DMS153 treated with DMSO at 0.1 percent for 48 hours (cell line): ENCODE data around the gene OPA1.
A peak's percentile ranks its signal among the peaks of the same experiment; 100 is the strongest.

Source experiments
- DNase-seq: peaks from one replicate; lab custom pipeline; 2025; ENCODE audit not compliant: unreplicated experiment; lab: John Stamatoyannopoulos, UW

The OPA1 gene, protein sequence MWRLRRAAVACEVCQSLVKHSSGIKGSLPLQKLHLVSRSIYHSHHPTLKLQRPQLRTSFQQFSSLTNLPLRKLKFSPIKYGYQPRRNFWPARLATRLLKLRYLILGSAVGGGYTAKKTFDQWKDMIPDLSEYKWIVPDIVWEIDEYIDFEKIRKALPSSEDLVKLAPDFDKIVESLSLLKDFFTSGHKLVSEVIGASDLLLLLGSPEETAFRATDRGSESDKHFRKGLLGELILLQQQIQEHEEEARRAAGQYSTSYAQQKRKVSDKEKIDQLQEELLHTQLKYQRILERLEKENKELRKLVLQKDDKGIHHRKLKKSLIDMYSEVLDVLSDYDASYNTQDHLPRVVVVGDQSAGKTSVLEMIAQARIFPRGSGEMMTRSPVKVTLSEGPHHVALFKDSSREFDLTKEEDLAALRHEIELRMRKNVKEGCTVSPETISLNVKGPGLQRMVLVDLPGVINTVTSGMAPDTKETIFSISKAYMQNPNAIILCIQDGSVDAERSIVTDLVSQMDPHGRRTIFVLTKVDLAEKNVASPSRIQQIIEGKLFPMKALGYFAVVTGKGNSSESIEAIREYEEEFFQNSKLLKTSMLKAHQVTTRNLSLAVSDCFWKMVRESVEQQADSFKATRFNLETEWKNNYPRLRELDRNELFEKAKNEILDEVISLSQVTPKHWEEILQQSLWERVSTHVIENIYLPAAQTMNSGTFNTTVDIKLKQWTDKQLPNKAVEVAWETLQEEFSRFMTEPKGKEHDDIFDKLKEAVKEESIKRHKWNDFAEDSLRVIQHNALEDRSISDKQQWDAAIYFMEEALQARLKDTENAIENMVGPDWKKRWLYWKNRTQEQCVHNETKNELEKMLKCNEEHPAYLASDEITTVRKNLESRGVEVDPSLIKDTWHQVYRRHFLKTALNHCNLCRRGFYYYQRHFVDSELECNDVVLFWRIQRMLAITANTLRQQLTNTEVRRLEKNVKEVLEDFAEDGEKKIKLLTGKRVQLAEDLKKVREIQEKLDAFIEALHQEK

DNA sequence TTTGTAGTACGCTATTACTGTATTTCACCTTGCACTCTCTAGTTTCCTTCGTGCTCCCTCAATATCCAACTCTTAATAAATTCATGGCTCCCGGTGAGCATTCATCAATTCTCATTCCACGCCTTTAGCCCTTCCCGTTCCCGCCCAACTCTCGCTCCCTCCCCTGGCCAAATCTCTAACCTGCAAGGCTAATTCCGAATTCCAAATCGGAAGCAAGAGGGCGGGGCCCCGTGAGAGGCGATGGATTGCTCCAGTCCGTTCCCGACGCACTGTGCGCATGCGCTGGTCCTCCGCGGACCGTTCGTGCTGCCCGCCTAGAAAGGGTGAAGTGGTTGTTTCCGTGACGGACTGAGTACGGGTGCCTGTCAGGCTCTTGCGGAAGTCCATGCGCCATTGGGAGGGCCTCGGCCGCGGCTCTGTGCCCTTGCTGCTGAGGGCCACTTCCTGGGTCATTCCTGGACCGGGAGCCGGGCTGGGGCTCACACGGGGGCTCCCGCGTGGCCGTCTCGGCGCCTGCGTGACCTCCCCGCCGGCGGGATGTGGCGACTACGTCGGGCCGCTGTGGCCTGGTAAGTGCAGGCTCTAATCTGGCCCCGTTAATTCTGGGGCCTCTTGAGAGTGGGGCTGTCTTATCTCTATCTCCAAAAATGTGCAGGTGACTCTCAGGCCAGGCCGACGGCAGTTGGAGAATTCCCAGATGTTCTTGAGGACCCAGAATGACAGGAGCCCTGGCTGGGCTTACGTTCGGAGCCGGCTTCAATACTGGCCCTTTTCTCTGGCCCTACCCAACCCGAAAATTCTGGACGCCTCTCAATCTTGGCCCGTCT, at the start of gene OPA1:
OPA1 (plus strand) TSS at position 368 of the 827 bp plus-strand sequence; CDS start at position 538, 170 bp downstream.
- peak; percentile 97 for DNase-seq

DNA sequence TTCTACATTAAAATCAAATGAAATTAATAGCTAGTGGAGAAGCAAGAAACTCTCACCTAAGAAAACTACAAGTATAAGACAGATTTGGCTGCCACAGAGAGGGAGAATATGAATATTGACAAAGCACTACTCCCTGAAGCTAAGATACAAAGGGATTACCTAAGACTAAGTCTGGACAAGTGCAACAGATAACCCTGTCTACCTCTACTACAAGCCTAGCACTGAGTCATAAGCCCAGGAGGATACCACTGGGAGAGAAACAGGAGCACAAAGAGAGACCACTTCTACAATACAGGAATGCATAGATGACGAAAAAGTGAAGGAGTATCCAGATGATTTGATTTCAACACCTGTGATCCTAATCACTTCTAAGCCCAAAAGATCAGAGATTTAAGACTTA, 48.7 kb upstream of the OPA1 start:
- DNase-seq: no peak

DNA sequence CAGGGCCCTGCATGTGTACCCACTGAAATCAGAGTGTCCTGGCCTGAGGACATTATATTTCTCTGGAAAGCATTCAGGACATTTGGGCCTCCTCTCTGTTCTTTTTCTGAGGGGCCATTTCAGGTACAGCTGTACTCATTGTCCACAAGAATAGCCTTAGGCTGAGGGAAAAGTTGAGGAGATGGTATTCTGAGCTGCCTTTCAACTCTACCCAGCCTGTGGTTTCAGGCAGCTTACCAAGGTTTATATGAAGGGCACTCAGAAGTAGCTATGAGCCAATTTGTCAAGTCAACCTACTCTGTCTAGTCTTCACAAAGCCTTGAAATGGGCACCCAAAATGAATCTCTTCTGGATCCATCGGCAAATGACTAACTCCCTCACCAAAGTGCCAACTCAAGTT, 47.7 kb upstream of the OPA1 start:
- DNase-seq: no peak

DNA sequence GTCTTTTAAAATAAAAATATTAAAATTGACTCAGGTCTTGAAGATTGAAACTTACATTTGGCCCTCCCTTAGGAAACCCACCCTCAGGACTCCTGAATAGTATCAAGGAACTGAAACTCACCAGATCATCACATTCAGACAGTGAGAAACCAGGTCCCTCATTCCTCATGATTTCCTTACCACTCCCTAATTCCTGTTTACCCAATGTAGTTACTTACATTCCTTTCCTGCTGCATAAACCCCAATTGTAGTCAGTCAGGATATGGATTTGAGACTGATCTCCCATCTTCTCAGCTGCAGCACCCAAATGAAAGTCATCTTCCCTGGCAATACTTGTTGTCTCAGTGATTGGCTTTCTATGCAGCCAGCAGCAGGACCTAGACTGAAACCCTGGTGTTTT, 46.9 kb upstream of the OPA1 start:
- DNase-seq: no peak

DNA sequence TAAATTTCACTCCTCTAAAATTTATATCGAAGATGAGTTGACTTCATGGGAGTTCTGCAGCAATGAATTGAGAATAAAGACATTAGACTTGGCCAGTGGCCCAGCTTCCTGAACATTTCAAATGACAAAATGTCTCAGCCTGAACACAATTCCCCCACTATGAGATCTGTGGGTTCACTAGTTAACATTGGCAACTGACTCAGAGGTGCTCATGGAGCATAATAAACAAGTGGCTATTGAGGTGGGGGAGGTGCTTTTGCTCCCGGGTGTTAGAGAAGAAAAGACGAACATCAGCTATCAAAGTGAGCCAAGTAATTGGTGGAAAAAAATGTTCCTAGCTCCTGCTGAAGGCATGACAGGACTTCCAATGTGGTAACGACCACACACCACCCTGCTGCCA, 44.6 kb upstream of the OPA1 start:
- no peak for DNase-seq

DNA sequence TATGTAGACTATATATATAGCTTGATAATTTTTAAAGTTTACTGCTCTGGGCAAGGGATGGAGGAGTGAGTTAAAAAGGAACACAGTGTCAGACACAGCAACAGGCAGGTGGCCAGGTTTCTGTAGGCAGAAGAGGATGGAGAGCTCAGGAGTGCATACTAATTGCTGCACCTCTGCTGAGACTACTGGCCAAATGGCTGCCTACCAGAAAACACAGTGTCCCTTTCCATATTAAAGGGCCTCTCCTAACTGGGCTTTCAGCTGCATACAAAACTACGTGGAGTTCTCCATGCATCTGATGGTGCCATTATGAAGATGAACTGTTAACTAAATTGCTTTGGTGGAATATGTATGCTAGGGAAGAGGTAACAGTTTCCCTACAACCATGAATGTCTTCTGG, 40.1 kb upstream of the OPA1 start:
- no peak for DNase-seq

DNA sequence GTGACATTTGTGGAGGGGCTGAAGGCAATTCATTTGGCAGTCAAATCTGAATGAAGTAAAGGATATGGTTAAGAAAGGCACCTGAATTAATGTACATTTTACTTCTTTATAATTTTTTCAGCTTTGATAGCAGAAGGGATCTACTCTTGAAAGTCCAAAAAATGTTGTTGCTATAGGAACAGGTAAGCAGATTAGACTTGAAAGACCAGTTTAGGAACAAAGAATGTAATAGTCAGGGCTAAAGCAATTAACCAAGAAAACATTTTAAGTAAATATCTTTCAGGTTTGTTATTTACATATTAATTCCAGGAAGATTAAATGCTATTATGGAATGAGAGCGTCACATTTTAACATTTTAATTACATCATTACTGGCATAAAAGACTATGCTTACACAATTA, 39.4 kb upstream of the OPA1 start:
- DNase-seq: no peak

DNA sequence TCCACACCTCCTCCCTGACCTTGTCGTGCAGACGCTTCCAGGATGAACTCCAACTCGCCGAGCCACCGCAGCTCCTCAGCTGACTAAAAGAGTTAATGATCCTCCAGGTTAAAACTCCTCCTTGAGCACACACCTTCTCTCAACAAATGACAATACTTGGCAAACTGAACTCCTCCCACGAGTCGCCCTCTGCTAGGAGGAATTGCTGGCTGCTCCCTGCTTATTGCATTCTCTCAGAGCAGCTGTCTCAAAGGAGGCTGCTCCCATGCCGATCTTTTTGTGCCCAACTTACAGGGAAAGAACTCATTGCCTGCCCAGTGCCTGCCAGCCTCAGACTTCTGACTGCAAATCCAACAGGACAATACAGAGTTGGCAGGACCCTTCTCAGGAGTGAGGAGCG, 38.2 kb upstream of the OPA1 start, which contains the start of gene ATP13A4:
ATP13A4 (minus strand) TSS at position 85 of the 400 bp plus-strand sequence. CDS start 96 bp downstream, outside the sequence.
- DNase-seq: no peak

DNA sequence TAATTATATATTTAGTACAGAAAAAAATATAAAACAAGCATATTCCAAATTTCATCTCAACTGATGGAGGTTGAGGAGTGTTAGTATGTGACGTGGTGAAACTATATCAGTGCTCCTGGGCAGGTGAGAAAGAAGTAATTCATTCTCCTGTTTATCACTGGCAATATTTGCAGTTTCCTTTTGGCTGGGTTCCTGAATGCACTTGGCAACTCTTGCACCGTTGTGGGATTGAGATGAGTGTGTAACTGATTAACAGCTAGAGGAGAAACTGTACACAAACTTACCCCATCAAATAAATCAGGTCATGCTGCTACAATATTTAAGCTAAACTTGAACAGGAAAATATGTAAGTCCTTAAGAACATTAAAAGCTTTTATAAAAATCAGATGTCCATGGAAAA, 36.2 kb upstream of the OPA1 start:
- no peak for DNase-seq

DNA sequence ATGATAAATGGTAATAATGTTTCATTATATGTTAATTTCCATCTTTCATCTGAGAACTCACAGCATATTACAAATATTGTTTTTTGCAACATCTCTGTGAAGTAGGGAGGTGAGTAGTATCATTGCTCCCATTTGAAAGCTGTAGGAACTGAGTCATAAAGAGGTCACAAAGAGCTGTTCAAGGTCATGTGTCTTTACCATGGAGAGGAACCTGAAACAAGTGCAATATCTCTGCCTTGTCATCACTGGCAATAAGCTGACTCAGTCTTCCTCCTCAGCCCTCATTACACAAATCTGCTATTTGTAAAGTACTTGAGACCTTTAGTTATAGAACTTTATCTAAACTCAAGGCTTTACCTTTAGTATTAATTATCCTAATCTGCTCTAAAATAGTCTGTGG, 33.9 kb upstream of the OPA1 start:
- DNase-seq: no peak

DNA sequence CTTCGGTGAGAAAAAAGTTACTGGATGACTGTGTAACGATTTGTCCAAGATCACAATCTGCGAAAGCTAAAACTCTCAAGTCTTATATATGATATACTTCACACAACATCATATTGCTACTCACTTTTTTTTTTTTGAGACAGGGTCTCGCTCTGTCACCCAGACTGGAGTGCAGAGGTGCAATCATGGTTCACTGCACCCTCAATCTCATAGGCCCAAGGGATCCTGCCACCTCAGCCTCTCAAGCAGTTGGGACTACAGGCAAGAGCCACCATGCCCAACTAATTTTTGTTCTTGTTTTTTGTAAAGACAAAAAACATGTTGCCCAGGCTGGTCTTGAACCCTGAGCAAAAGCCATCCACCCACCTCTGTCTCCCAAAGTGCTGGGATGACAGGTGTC, 32.9 kb upstream of the OPA1 start:
- no peak for DNase-seq

DNA sequence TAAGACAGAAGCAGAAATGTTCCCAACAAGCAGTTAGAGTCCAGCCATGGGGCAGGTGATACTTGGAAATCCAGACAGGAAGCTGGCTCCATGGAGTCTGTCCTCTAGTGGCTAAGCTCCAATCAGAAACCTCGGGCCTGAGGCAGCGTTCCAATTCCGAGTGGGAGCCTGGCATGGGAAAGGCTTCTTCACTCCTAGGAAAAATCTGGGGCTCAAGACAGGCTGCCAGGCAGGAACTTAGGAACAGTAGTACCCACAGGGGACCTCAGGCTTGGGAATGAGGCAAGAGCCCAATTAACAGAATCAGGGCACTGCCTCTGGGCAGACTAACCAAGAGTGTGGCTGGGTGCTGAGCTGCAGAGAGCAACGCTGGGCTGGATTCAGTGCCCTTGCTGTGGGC, 32.1 kb upstream of the OPA1 start:
- no peak for DNase-seq

DNA sequence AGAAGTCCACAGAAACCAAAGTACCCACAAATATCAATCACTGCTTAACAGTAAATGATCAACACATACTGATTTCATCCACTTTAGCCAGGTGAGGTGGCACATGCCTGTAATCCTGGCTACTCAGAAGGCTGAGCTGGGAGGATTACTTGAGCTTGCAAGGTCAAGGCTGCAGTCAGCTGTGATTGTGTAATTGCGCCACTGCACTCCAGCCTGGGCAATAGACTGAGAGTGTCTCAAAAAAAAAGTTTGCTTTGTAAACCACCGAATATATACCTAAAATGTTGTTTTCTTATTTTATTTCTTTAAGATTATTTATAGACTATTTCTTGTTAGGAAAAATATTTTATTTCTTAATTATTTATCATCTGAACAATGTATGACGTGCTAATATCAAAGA, 29.6 kb upstream of the OPA1 start:
- no peak for DNase-seq

DNA sequence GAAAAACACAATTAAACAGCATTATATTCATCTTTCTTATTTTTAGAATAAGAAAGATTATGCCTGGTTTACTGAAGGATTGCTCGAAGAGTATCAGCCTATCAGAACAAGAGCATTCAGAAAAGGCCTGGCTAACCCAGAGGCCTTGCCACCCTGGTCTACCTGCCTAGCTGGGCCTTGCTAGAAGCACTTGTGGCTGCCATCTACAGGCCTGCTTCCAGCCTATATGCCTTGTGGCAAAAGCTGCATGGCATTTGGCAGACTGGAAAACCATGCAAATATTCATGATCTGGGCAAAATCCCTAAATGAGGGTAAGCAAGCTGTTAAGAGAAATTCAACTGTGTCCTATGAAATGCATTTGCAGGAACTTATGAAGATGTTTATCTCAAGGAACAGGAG, 29.0 kb upstream of the OPA1 start:
- DNase-seq: no peak

DNA sequence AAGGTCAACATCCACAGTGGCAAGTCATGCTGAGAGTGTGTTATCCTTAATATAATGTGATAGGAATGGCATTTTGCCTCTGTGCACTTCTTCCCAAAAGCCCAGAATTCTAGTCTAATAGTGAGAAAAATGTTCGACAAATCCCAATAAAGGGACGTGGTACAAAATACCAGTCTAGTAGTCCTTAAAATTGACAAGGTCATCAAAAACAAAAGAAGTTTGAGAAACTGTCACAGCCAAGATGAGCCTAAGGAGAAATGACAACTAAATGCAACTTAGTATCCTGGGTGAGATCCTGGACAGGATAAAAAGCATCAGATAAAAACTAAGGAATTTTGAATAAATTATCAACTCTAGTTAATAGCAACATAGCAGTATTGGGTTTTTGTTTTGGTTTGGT, 23.9 kb upstream of the OPA1 start:
- DNase-seq: no peak

DNA sequence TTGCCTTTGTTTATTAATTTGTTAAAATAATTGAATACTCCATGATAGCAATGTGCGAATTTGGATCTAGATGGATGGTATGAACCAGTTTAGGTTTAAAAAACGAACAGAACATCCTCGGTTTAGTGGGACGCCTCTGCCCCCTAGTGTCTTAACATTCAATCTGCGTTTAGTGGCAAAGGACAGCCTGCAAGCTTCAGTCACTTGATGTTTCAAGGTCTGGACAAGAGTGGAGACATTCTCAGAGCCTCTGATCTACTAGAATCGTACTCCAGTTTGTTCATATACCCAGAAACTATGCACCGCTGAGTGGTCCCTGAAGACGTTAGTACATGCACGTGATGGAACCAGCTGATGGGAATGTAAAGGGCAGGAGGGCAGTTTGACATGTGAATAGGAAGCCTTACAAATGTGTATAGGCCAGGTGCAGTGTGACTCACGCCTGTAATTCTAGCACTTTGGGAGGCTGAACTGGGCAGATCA, 20.5 kb upstream of the OPA1 start:
- peak; percentile 74 for DNase-seq

DNA sequence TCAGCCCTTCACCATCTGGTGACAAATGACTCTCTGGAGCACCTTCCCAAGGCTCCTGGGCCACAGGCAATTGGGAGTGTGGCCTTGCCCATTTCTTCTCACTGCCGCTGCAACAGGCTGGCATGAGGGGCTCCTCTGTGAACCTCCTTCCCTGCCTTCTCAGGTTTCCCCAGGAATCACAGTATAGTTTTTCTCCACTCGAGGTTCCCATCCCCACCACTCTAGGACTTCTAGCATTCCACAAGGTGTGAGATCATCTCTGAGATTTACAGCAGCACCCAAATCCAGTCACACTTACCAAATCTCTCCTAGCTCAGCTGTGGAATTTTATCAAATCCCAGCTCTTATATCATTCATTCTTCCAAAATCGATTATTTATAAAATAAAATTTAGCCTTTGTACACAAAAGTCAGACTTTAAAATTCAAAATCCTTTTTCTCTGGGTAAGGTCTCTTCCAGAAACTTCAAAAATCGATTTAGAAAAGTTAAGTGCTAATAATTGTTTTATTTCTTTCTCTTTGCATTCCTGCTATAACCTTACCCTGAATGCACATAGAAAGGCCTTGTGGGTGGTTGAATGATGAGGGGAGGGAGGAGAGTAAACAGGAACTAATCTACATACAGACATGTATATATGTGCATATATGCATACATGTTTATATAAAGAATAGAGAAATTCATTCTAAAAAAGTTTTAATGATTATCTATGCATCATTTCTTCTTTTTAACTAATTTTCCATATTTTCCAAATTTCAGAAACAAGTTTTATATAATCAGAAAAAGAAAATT, 19.4 kb upstream of the OPA1 start:
- no peak for DNase-seq

DNA sequence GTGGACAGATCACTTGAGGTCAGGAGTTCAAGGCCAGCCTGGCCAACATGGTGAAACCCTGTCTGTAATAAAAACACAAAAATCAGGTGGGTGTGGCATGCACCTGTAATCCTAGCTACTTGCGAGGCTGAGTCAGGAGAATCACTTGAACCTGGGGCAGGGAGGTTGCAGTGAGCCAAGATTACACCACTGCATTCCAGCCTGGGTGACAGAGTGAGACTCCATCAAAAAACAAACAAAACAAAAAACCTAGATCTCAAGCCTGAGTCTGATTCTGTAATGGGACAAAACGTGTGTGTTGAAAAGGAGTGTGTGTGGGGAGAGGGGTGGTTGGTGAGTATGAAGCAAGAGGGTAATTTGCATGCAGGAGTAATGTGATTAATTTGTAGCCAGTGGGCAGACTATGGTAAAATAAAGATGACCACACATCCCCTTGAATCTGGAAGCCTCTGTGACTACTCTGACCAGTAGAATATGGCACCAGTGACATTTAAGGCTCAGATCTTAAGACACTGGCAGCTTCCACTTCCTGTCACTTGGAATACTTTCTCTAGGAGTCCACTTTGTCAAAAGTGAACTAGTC, 18.4 kb upstream of the OPA1 start:
- DNase-seq: no peak

DNA sequence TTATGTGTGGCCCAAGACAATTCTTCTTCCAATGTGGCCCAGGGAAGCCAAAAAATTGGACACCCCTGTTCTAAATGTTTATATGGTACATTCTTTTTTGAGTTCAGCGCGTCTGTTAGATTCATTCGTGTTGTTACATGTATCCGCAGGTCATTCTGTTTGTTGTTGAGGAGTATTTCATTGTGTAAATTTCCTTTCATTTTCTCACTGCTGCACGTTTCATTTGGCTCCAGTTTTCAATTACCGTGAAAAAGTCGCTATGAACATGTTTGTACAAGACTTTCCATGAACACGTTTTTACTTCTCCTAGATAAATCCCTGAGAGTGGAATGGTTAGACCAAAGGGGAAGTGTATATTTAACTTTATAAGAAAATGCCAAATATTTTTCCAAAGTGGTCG, 7.5 kb upstream of the OPA1 start:
- no peak for DNase-seq

DNA sequence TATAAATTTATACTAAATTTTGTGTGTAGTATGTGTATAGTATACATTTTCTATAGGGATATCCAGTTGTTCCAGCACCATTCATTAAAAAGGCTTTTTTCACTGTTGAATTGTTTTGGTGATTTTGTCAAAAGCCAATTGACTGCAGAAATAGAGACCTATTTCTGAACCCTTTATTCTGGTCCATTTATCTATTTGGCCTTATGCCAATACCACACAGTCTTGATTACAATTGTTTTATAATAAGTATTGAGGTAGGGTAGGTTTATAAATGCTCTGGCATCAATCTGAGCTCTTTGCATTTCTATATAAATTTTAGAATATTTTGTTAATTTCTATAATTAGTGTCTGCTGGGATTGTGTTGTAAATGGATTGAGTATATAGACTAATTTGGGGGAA, 6.5 kb upstream of the OPA1 start:
- DNase-seq: no peak
